Keratinocyte (primary cell): ENCODE results near the gene CHCHD6.

Experiments used
- CTCF ChIP-seq, 3 experiments: IDR thresholded peaks in 1 of 3; conservative IDR thresholded peaks in 1 of 3; optimal IDR thresholded peaks in 1 of 3; 2 replicates in 2 of 3; 3 replicates in 1 of 3; pipeline versions ENCODE3 to v1.5.1; 2011; ENCODE audit warnings: low read length in 3 of 3, mild to moderate bottlenecking in 3 of 3, moderate library complexity in 2 of 3, control low read depth in 1 of 3, inconsistent platforms in 1 of 3; ENCODE audit not compliant: insufficient read depth in 2 of 3; ENCODE audit errors: extremely low read depth in 1 of 3
- EZH2 ChIP-seq: IDR thresholded peaks from one replicate; pipeline ENCODE4 v1.6.1; 2012; ENCODE audit warnings: inconsistent platforms, mild to moderate bottlenecking, low read length, moderate library complexity

- no peak for TF ChIP-seq EZH2
- TF ChIP-seq CTCF (optimal IDR thresholded peaks at IDR 0.05 in 1 of 3, IDR thresholded peaks at IDR 0.05 in 1 of 3, conservative IDR thresholded peaks at IDR 0.05 in 1 of 3; ENCODE audit: extremely low read depth in 1 of 3, insufficient read depth in 2 of 3, low read length in 3 of 3): no peak
Observed at GRCh38 chr3:126667631-126668449, 36.2 kb upstream of the CHCHD6 start.
